ENCODE measurements around the gene ATP8B4.

ATP8B4 gene

DNA sequence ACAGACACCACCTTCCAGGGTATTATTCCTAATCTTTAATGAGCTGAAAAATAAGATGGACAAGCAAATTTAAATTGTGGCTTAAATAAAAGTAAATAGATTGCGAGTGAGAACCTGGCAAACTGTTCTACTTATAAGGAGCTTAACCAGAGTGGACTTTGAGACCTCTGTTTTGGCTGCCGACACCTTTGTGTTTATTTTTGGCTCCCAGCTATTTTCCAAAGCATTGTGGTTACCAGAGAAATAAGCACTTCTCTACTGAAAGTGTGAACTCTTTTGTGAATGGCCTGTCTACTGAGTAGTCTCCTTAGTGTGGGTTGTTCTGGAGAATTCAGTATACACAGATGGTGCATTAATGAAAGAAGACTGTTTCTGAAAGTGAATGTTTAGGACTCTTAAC is 109.4 kb downstream of the ATP8B4 start:
- no peak for DNase-seq (ENCODE audit: extremely low read depth, low read depth)
- no peak overlapping the region for H3K4me3 ChIP-seq (replicated peaks; ENCODE audit: low read depth, low read length)
- TF ChIP-seq, protein P1, sequence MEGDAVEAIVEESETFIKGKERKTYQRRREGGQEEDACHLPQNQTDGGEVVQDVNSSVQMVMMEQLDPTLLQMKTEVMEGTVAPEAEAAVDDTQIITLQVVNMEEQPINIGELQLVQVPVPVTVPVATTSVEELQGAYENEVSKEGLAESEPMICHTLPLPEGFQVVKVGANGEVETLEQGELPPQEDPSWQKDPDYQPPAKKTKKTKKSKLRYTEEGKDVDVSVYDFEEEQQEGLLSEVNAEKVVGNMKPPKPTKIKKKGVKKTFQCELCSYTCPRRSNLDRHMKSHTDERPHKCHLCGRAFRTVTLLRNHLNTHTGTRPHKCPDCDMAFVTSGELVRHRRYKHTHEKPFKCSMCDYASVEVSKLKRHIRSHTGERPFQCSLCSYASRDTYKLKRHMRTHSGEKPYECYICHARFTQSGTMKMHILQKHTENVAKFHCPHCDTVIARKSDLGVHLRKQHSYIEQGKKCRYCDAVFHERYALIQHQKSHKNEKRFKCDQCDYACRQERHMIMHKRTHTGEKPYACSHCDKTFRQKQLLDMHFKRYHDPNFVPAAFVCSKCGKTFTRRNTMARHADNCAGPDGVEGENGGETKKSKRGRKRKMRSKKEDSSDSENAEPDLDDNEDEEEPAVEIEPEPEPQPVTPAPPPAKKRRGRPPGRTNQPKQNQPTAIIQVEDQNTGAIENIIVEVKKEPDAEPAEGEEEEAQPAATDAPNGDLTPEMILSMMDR (IDR thresholded peaks at IDR 0.05; ENCODE audit: low read depth, low read length, missing control alignments): no peak

DNA sequence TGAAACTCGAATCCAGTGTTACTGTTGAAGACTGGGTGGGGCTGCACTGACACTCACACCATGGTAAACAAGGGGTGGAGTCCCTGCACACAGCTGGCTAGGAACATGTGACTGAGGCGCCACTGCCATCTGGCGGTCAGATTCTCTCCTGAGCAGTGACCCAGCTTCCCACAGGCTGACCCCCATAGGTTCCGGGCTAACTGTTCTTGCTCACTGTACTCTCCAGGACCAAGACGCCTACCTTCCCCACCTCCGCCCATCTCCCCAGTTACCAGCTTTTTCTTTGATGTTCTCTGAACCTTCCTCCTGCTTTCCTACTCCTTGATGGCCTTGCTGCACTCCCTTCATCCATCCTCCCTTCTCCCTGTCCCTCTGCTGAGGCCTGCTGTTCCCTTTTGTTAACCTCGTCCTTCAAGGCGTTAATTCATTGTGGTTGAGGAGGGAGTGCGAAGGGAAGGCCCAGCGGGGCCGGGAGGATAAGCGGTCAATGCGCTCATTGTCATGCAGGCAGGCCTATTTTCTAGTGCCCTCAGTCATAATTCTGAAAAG is 115.2 kb downstream of the ATP8B4 start:
- peak; percentile 90 for DNase-seq (ENCODE audit: extremely low read depth, low read depth)
- no peak overlapping the region for H3K4me3 ChIP-seq (replicated peaks; ENCODE audit: low read depth, low read length)
- TF ChIP-seq, protein P1 (IDR thresholded peaks at IDR 0.05; ENCODE audit: low read depth, low read length, missing control alignments): peak; percentile 87

DNA sequence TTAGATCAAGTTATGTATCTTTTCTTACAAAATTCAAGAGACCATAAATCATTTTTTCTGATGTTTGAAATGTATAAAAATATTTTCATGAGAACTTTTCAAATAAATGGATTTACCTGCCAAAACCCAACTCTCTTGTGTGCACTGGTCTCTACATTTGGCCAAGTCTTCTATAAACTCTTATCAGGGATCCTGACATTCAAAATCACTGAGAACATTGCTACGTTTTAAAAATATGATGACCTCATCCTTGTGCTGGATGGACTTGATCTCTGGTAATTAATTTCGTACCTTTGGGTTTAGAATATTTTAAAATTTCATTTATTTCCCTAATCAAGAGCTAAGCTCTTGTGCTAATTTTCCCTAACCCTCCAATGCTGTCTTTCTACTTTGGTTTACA is 127.4 kb downstream of the ATP8B4 start:
- no peak overlapping the region for H3K4me3 ChIP-seq (replicated peaks; ENCODE audit: low read depth, low read length)
- no peak for DNase-seq (ENCODE audit: extremely low read depth, low read depth)
- TF ChIP-seq, protein P1 (IDR thresholded peaks at IDR 0.05; ENCODE audit: low read depth, low read length, missing control alignments): no peak

DNA sequence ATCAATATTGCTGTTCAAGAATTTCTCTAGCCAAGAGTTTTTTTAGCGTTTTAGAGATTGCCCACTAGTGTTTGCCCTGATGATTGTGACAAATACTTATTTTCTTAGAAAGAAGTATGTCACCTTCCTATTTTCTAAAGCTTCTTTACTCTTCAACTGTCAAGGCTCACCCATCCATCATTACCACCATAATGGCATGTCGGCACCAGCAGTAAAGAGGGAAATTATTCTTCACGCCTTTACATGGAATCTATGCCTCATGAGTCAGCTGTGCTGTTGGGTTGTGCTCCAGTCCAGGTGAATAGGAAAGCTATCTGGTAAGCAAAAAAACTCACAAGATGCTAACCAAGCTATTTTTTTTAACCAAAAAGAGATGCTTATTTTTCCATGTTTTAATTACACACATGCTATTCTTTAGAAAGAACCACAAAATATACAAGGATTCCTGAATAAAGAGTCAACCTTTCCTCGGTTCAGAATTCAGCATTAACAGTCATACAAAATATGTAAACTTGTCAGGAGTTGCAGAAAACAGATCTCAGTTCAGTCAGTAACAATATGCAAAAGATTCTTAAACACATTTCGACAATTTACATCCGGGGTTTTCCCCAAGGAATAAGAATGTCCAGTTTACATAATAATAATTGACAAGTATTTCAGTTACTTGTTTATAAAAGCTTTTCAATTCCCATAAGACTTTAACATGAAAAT is 128.0 kb downstream of the ATP8B4 start:
- TF ChIP-seq, protein P1 (IDR thresholded peaks at IDR 0.05; ENCODE audit: low read depth, low read length, missing control alignments): no peak
- no peak overlapping the region for H3K4me3 ChIP-seq (replicated peaks; ENCODE audit: low read depth, low read length)
- DNase-seq (ENCODE audit: extremely low read depth, low read depth): no peak

DNA sequence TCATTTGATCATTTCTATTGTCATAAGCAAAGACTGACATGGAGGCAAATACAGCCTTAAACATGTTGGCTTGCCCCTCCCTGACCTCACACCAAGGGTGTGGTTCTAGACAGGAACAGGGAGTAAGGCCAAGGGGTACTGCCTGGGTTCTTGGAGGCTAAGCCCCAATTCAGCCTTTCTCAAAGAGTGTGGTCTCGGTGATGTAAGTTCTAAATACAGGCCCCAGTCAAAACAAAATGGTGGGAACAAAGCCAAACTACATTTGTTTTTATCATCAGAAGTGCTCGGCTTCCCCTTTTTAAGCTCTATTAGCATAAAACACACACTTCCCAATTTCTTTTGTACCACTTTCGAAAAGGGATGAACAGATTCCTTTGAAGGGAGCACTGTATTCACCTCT is 129.5 kb downstream of the ATP8B4 start:
- DNase-seq (ENCODE audit: extremely low read depth, low read depth): no peak
- TF ChIP-seq, protein P1 (IDR thresholded peaks at IDR 0.05; ENCODE audit: low read depth, low read length, missing control alignments): no peak
- no peak overlapping the region for H3K4me3 ChIP-seq (replicated peaks; ENCODE audit: low read depth, low read length)

DNA sequence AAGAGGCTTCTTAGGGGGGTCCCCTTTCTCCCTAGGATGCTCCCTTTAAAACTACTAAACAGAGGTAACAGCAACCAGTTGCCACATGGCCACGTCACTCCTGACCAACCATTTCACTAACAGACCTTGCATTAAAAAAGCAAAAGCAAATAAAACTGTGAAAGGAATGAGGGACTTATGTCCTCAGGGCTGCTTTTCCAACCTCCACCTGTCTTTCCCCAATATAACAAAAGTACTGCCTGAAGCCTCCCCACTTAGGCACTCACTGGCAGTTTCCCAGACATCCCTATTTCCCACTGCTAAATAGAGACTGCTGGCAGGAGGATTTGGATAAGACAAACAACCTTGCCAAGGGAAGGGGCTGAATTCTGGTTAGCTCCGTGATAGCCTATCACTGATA is 130.3 kb downstream of the ATP8B4 start:
- no peak for DNase-seq (ENCODE audit: extremely low read depth, low read depth)
- no peak overlapping the region for H3K4me3 ChIP-seq (replicated peaks; ENCODE audit: low read depth, low read length)
- TF ChIP-seq, protein P1 (IDR thresholded peaks at IDR 0.05; ENCODE audit: low read depth, low read length, missing control alignments): no peak
